WTC11 (cell line): ENCODE results near the gene GABRR3. TPM values are rescaled to one million over a fixed set of nuclear protein-coding genes. Genes with fewer than 3 reads are reported as not detected.

Source experiments
- ATAC-seq: fragments of 200-7000 bp; cut with Tn5 transposase; 2 replicates; pipeline ENCODE4 v1.10.0; 2021; ENCODE audit warnings: mild to moderate bottlenecking, moderate library complexity
- CTCF ChIA-PET: fragments of 300-600 bp; sonication (Branson Sonifier 250); formaldehyde crosslinking; loops from one replicate; lab custom pipeline; 2021; ENCODE audit warnings: antibody characterized with exemption; lab: Charles Lee
- POLR2A ChIA-PET: fragments of 350-600 bp; sonication (Branson Sonifier 250); formaldehyde crosslinking; loops from one replicate; lab custom pipeline; 2021; ENCODE audit warnings: antibody characterized with exemption; lab: Charles Lee
- DNase-seq: peaks from one replicate; pipeline ENCODE4 v3.0.0; 2021; ENCODE audit warnings: low spot score
- H3K27ac Mint-ChIP-seq: 2 replicates; pipeline ENCODE4 v1.8.0; 2021; ENCODE audit warnings: mixed read lengths
- H3K27me3 Mint-ChIP-seq: 2 replicates; pipeline ENCODE4 v1.8.0; 2021; ENCODE audit warnings: low read depth, mild to moderate bottlenecking, moderate library complexity, mixed read lengths
- H3K36me3 Mint-ChIP-seq: 2 replicates; pipeline ENCODE4 v1.8.0; 2021; ENCODE audit warnings: mixed read lengths
- H3K4me1 Mint-ChIP-seq: 2 replicates; pipeline ENCODE4 v1.8.0; 2022; ENCODE audit warnings: mixed read lengths
- H3K4me3 Mint-ChIP-seq: 2 replicates; pipeline ENCODE4 v1.8.0; 2021; ENCODE audit warnings: mild to moderate bottlenecking, moderate library complexity, mixed read lengths
- H3K9me3 Mint-ChIP-seq: 2 replicates; pipeline ENCODE4 v1.8.0; 2021; ENCODE audit warnings: mixed read lengths
- AFF4 ChIP-seq: sonication (generic); formaldehyde crosslinking; IDR thresholded peaks from 2 replicates; pipeline ENCODE4 v1.8.1; 2023; ENCODE audit warnings: mild to moderate bottlenecking, missing genetic modification reagents, borderline replicate concordance
- CREB1 ChIP-seq: sonication (generic); formaldehyde crosslinking; IDR thresholded peaks from 2 replicates; pipeline ENCODE4 v1.8.0; 2023; ENCODE audit warnings: mild to moderate bottlenecking, missing genetic modification reagents
- FOXK1 ChIP-seq: sonication (generic); formaldehyde crosslinking; IDR thresholded peaks from 2 replicates; pipeline ENCODE4 v1.8.0; 2022; ENCODE audit warnings: mild to moderate bottlenecking, moderate library complexity, missing genetic modification reagents
- FOXP4 ChIP-seq: sonication (generic); formaldehyde crosslinking; IDR thresholded peaks from 2 replicates; pipeline ENCODE4 v1.8.0; 2022; ENCODE audit warnings: mild to moderate bottlenecking, missing genetic modification reagents
- GRHL2 ChIP-seq: fragments of 250-450 bp; sonication (Bioruptor Pico); IDR thresholded peaks from 2 replicates; pipeline ENCODE4 v1.8.0; 2022; ENCODE audit warnings: mild to moderate bottlenecking, moderate library complexity; ENCODE audit not compliant: insufficient replicate concordance, severe bottlenecking
- GTF2I ChIP-seq: fragments of 250-450 bp; sonication (Bioruptor Pico); conservative IDR thresholded peaks from 2 replicates; pipeline ENCODE4 v1.4.0; 2021; ENCODE audit warnings: mild to moderate bottlenecking
- HMGXB4 ChIP-seq: sonication (generic); formaldehyde crosslinking; IDR thresholded peaks from 2 replicates; pipeline ENCODE4 v1.8.1; 2023; ENCODE audit warnings: mild to moderate bottlenecking, moderate library complexity, missing genetic modification reagents
- KAT7 ChIP-seq: sonication (generic); formaldehyde crosslinking; IDR thresholded peaks from 2 replicates; pipeline ENCODE4 v1.8.1; 2023; ENCODE audit warnings: missing genetic modification reagents, mild to moderate bottlenecking, borderline replicate concordance
- NFATC4 ChIP-seq: fragments of 250-450 bp; sonication (Bioruptor Pico); IDR thresholded peaks from 2 replicates; pipeline ENCODE4 v1.9.0; 2021; ENCODE audit warnings: mild to moderate bottlenecking
- NFE2L1 ChIP-seq: sonication (generic); formaldehyde crosslinking; IDR thresholded peaks from 2 replicates; pipeline ENCODE4 v1.8.1; 2023; ENCODE audit warnings: missing genetic modification reagents
- NR1H2 ChIP-seq: sonication (generic); formaldehyde crosslinking; IDR thresholded peaks from 2 replicates; pipeline ENCODE4 v1.9.0; 2021; ENCODE audit warnings: mild to moderate bottlenecking, moderate library complexity, missing genetic modification reagents
- NR2C2 ChIP-seq: sonication (generic); formaldehyde crosslinking; IDR thresholded peaks from 2 replicates; pipeline ENCODE4 v1.8.0; 2022; ENCODE audit warnings: mild to moderate bottlenecking, missing genetic modification reagents
- NR3C1 ChIP-seq: sonication (generic); formaldehyde crosslinking; conservative IDR thresholded peaks from 2 replicates; pipeline ENCODE4 v1.8.1; 2023; ENCODE audit warnings: low read depth, mild to moderate bottlenecking, missing genetic modification reagents
- SMAD3 ChIP-seq: sonication (generic); formaldehyde crosslinking; IDR thresholded peaks from 2 replicates; pipeline ENCODE4 v1.8.0; 2022; ENCODE audit warnings: missing genetic modification reagents, mild to moderate bottlenecking, borderline replicate concordance
- SP1 ChIP-seq: sonication (generic); formaldehyde crosslinking; conservative IDR thresholded peaks from 2 replicates; pipeline ENCODE4 v1.8.1; 2022; ENCODE audit warnings: missing genetic modification reagents
- ZNF138 ChIP-seq: sonication (generic); formaldehyde crosslinking; conservative IDR thresholded peaks from 2 replicates; pipeline ENCODE4 v1.8.1; 2022; ENCODE audit warnings: mild to moderate bottlenecking, moderate library complexity, missing genetic modification reagents
- ZNF232 ChIP-seq: sonication (generic); formaldehyde crosslinking; IDR thresholded peaks from 2 replicates; pipeline ENCODE4 v1.8.0; 2022; ENCODE audit warnings: mild to moderate bottlenecking, missing genetic modification reagents
- total RNA-seq: library from RNA; stranded (reverse); gene quantifications from 3 replicates; pipeline ENCODE4 v1.2.3, GENCODE V29; 2021
- TF ChIP-seq, protein P1 (sequence below): sonication (generic); formaldehyde crosslinking; IDR thresholded peaks from 2 replicates; pipeline ENCODE4 v1.8.0; 2022; ENCODE audit warnings: mild to moderate bottlenecking, missing genetic modification reagents
- TF ChIP-seq, protein P2 (sequence below): sonication (generic); formaldehyde crosslinking; IDR thresholded peaks from 2 replicates; pipeline ENCODE4 v1.8.0; 2023; ENCODE audit warnings: missing genetic modification reagents
- TF ChIP-seq, protein P3 (sequence below): sonication (generic); formaldehyde crosslinking; IDR thresholded peaks from 2 replicates; pipeline ENCODE4 v1.8.1; 2023; ENCODE audit warnings: mild to moderate bottlenecking, missing genetic modification reagents, moderate library complexity
- TF ChIP-seq, protein P4 (sequence below): sonication (generic); formaldehyde crosslinking; IDR thresholded peaks from 2 replicates; pipeline ENCODE4 v1.8.1; 2022; ENCODE audit warnings: mild to moderate bottlenecking, moderate library complexity, missing genetic modification reagents

The GABRR3 gene
- total RNA-seq, 1 experiment from 2014 or later, result not detected

DNA sequence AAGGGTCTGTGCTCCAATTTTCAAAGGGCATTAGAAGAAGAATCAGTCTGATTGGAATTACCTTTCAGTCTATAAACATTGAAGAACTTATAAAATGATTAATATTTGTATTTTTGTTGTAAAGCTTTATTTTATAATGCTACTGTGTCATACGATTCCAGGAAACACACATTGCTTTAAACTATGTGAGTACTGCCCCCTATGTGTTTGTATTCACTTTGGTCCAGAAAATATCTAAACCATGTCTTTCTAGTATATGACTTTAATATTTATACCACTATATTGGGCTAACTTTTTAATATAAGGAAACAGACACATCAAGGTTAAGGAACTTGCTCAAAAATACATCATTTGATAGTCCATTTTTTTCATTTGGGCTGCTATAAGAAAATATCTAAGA is 59.6 kb downstream of the GABRR3 start (continued):
- TF ChIP-seq GTF2I (CRISPR knock-in tag), result no peak
- TF ChIP-seq, protein P1, sequence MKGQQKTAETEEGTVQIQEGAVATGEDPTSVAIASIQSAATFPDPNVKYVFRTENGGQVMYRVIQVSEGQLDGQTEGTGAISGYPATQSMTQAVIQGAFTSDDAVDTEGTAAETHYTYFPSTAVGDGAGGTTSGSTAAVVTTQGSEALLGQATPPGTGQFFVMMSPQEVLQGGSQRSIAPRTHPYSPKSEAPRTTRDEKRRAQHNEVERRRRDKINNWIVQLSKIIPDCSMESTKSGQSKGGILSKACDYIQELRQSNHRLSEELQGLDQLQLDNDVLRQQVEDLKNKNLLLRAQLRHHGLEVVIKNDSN (CRISPR knock-in tag), result no peak
- no peak for TF ChIP-seq SP1 (CRISPR knock-in tag)
- TF ChIP-seq AFF4 (CRISPR knock-in tag), result no peak
- TF ChIP-seq, protein P2, sequence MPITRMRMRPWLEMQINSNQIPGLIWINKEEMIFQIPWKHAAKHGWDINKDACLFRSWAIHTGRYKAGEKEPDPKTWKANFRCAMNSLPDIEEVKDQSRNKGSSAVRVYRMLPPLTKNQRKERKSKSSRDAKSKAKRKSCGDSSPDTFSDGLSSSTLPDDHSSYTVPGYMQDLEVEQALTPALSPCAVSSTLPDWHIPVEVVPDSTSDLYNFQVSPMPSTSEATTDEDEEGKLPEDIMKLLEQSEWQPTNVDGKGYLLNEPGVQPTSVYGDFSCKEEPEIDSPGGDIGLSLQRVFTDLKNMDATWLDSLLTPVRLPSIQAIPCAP (CRISPR knock-in tag), result no peak
- no peak for TF ChIP-seq FOXP4 (CRISPR knock-in tag)

GRCh38 chr3:97974996-97975395 is 60.1 kb downstream of the GABRR3 start:
- Mint-ChIP-seq H3K9me3 (no peaks in the 10 kb centered on the region), H3K36me3 (no peaks in the 10 kb centered on the region), H3K27ac (no peak overlapping the region), H3K4me1 (peaks cover 28% of the 10 kb centered on the region), H3K4me3 (no peak overlapping the region), H3K27me3 (peaks cover 21% of the 10 kb centered on the region)
- CTCF ChIA-PET, result no interaction called here
- DNase-seq (no peak), ATAC-seq (no peak)
- POLR2A ChIA-PET, result no interaction called here
- TF ChIP-seq FOXK1 (CRISPR knock-in tag), result no peak
- no peak for TF ChIP-seq SMAD3 (CRISPR knock-in tag)
- no peak for TF ChIP-seq NR3C1
- no peak for TF ChIP-seq NFE2L1 (CRISPR knock-in tag)
- TF ChIP-seq CREB1 (CRISPR knock-in tag), result no peak
- no peak for TF ChIP-seq NR2C2 (CRISPR knock-in tag)
- no peak for TF ChIP-seq NR1H2 (CRISPR knock-in tag)
- TF ChIP-seq HMGXB4 (CRISPR knock-in tag), result no peak
- TF ChIP-seq NFATC4, result no peak
- TF ChIP-seq GRHL2, result no peak
- TF ChIP-seq AFF4 (CRISPR knock-in tag), result no peak
- TF ChIP-seq ZNF232 (CRISPR knock-in tag), result no peak
- TF ChIP-seq, protein P3, sequence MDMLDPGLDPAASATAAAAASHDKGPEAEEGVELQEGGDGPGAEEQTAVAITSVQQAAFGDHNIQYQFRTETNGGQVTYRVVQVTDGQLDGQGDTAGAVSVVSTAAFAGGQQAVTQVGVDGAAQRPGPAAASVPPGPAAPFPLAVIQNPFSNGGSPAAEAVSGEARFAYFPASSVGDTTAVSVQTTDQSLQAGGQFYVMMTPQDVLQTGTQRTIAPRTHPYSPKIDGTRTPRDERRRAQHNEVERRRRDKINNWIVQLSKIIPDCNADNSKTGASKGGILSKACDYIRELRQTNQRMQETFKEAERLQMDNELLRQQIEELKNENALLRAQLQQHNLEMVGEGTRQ (CRISPR knock-in tag), result no peak
- no peak for TF ChIP-seq KAT7 (CRISPR knock-in tag)
- TF ChIP-seq ZNF138 (CRISPR knock-in tag), result no peak
- TF ChIP-seq, protein P4, sequence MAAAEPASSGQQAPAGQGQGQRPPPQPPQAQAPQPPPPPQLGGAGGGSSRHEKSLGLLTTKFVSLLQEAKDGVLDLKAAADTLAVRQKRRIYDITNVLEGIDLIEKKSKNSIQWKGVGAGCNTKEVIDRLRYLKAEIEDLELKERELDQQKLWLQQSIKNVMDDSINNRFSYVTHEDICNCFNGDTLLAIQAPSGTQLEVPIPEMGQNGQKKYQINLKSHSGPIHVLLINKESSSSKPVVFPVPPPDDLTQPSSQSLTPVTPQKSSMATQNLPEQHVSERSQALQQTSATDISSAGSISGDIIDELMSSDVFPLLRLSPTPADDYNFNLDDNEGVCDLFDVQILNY, result no peak
